ENCODE results near the gene RFLNA. TPM values are rescaled to one million over a fixed set of nuclear protein-coding genes. Genes with fewer than 3 reads are reported as not detected.

RFLNA gene
- total RNA-seq, 1 experiment from 2014 or later = 10.6 TPM

GRCh38 chr12:124302241-124302806 lies 7.4 kb downstream of the RFLNA start:
- no peak for DNase-seq
- H3K9me3 ChIP-seq (ENCODE audit: control insufficient read depth, low read depth, low read length) = no peaks in the 10 kb centered on the region
- no peak overlapping the region for H2BK20ac ChIP-seq (ENCODE audit: low read depth, low read length, poor library complexity, severe bottlenecking)
- H3K79me1 ChIP-seq (ENCODE audit: insufficient read depth, low read depth, low read length, poor library complexity, severe bottlenecking) = no peaks in the 10 kb centered on the region
- Mint-ChIP-seq H3K9me3 (peaks cover 0 to 2% of the 10 kb centered on the region in 2 experiments; a peak in 2 of 5 replicates), H3K27me3 (ENCODE audit: low read depth) (peaks cover 4% of the 10 kb centered on the region), H3K4me1 (peaks cover 5 to 11% of the 10 kb centered on the region in 2 experiments), H3K27ac (peak overlapping the region in 1 of 3 experiments; percentile 74; a peak in 1 of 7 replicates), H3K4me3 (no peak overlapping the region), H3K36me3 (ENCODE audit: insufficient read depth in 1 of 3, low read depth in 3 of 3) (peaks cover 2 to 4% (median 2%) of the 10 kb centered on the region in 3 experiments; a peak in 4 of 7 replicates)
- no peak overlapping the region for H2AFZ ChIP-seq (ENCODE audit: low read length)
- WGBS (ENCODE audit: extremely low coverage, insufficient read length, low lambda C conversion rate) = no CpG with 5 or more reads among the region's 18 CpGs
- no peak overlapping the region for H3K27ac ChIP-seq (ENCODE audit: insufficient read length, low read depth, low read length)
- H3K23me2 ChIP-seq (ENCODE audit: insufficient read length, low read depth, low read length, poor library complexity, severe bottlenecking) = peaks cover 2% of the 10 kb centered on the region
- no peak overlapping the region for H2BK5ac ChIP-seq (ENCODE audit: insufficient read length, low read length)
- no peak overlapping the region for H3K18ac ChIP-seq (ENCODE audit: insufficient read length, low read depth, low read length)
- no peak overlapping the region for H2BK12ac ChIP-seq (ENCODE audit: insufficient read length, low read depth, low read length)
- no peak overlapping the region for H3K14ac ChIP-seq (ENCODE audit: insufficient read depth, low read length)
- no peak overlapping the region for H2BK120ac ChIP-seq (ENCODE audit: low read depth, low read length, poor library complexity, severe bottlenecking)
- H2BK15ac ChIP-seq (ENCODE audit: low read depth, low read length) = no peak overlapping the region
- H4K91ac ChIP-seq (ENCODE audit: insufficient read length, low read depth, low read length) = no peak overlapping the region
- H3K4me1 ChIP-seq (ENCODE audit: insufficient read depth, low read length) = peaks cover 3% of the 10 kb centered on the region; the same call in 1 of the 2 replicates
- no peak overlapping the region for H3K56ac ChIP-seq (ENCODE audit: insufficient read length, low read depth, low read length)
- no peak overlapping the region for H2AK5ac ChIP-seq (ENCODE audit: insufficient read length, low read length)
- H3K27me3 ChIP-seq (ENCODE audit: insufficient read depth, low read length) = no peaks in the 10 kb centered on the region
- H3K4me2 ChIP-seq (ENCODE audit: insufficient read depth, insufficient read length, low read length) = no peak overlapping the region
- H3K9ac ChIP-seq (ENCODE audit: extremely low read depth, insufficient read length, low read length) = no peak overlapping the region
- no peaks in the 10 kb centered on the region for H4K20me1 ChIP-seq (ENCODE audit: control insufficient read depth, insufficient read depth, insufficient read length)
- no peak for TF ChIP-seq CTCF (conservative IDR thresholded peaks at IDR 0.05)
- H4K5ac ChIP-seq (ENCODE audit: insufficient read length, low read depth, low read length) = no peak overlapping the region
- no peak overlapping the region for H3T11ph ChIP-seq (ENCODE audit: low read length)
- H3K23ac ChIP-seq (ENCODE audit: insufficient read length, low read depth, low read length) = no peak overlapping the region
- no peak overlapping the region for H4K8ac ChIP-seq (replicated peaks; ENCODE audit: insufficient read length, low read depth, low read length)
- H3K79me2 ChIP-seq (ENCODE audit: insufficient read depth, low read length) = no peaks in the 10 kb centered on the region
- H3K4ac ChIP-seq (ENCODE audit: low read depth, low read length) = no peak overlapping the region
